ENCODE data around the gene ADGRB2.
A peak's percentile ranks its signal among the peaks of the same experiment; 100 is the strongest.

The ADGRB2 gene

DNA sequence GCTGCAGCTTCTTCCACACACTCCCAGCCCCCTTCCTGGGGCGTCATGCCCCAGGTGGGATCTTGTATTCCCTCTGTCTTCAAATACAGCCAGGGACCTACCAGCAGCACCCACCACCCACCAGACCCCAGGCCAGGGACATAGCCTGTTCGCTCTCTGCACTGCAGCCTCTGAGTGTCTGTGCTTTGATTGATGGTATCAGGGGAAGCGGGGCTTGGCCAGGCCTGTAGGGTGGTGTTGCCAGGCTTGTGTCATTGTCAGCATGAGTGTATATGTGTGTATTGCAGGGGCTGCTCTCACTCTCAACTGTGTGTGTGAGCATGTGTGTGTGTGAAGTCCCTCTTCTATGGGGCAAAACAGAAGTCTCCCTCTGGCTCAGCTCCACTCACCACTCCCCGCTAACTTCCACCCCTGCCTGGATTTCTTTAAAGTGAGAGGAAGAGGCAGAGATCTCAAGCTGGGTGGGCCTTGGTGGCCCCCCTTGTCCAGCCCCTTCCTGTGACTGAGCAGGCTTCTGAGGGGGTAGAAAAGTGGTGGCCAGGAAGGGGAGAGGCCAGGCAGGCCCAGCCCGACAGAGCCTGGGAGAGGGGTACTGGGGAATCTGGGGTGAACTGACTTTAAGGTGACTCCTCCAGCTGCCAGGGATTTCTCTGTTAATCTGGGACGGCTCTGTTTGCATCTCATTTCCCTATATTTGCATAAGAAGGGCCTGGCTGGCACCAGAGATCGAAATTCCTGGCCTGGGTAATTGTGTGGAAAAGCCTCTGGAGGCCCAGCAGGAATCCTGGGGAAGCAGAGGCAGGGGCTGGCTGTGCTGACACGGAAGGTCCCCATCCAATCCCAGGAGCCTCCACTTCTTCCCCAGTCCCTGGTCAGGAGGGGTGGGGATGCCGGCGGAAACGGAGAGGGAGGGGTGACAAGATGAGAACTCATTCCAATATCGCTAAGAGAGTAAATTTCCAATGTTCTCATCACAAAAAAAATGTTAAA, 18.6 kb upstream of the ADGRB2 start:
- no peak for DNase-seq

DNA sequence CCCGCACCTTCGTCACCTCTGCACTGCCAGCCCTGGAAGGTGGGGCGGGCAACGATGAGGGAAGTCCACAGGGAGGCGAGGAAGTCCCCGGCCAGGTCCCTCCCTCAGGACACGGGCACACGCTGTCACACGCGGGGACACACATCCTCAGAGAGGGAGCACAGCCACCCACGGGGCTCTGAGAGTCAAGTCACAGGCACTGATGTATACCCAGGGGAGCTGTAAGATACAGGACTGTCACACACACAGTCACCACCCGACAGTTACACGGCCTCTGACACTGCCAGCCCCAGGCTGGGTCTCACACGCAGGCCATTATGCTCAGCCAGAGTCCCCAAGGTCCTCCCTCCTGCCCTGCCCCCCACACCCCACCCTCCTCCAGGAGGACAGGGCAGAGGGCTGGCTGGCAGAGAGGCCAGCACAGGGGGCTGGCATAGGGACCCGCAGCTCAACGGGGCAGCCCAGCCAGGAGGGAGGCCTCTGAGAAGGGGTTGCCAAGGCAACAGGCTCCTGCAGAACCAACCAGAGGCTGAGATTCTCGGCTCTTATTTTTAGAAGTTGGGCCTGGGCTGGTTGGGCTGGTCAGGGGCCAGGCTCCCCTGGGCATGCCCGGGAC, 17.7 kb upstream of the ADGRB2 start:
- DNase-seq: no peak

DNA sequence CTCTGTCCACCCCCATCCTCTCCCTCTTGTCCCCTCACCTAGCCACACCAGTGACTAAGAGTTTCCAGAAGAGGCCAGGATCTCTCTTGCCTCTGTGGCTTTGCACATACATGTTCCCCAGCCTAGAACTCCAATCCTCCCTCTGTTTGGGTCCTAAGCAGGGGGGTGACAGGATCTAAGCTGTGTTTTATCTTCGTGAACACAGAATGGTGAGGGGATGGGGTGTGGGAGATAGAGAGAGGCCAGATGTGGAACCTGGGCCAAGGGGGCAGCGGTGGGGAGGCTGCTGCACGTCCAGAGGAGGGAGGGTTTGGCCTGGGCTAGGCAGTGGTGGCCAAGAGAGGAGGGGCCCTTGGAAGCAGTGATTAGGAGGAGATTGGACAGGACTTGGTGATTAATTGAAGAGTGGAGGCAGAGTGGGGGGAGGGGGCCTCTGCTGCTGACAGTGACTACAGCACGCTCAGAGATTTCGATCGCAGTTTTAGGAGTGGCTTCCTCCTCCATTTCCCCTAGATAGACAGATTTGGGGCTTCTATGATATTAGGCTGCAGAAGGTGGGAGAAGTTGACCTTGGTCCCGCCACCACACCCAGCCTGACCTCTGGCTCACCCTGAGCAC, 17.1 kb upstream of the ADGRB2 start:
- no peak for DNase-seq

DNA sequence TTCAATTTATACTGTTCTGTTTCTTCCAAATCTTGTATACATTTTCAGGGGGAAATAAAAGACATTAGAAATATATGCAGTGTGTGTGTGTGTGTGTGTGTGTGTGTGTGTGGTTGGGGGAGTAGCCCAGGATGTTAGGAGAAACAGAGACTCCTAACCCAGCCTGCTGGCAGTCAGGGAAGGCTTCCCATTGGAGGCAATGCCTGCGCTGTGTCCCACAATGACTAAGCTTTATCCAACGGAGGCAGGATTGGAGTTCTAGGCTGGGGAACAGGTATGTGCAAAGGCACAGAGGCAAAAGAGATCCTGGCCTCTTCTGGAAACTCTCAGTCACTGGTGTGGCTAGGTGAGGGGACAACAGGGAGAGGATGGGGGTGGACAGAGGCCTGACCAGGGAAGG, 16.5 kb upstream of the ADGRB2 start:
- DNase-seq: no peak

DNA sequence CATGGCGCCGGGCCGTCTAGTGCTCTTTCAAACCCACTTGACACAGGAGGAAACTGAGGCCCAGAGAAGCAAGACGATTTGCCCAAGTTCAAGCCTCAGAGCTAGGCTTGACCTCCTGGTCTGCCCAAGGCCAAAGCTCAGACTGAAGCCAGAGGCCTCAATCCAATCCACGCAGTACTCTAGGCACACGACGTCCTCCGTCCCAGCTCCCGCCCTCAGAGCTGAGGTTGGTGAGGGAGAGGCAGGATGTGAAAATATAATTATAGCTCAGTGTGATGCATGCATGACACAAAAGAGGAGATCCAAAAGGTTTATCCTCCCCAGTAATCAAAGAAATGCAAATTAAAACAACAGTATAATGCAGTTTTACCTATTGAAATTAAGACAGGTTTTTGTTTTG, 15.5 kb upstream of the ADGRB2 start:
- DNase-seq: no peak

DNA sequence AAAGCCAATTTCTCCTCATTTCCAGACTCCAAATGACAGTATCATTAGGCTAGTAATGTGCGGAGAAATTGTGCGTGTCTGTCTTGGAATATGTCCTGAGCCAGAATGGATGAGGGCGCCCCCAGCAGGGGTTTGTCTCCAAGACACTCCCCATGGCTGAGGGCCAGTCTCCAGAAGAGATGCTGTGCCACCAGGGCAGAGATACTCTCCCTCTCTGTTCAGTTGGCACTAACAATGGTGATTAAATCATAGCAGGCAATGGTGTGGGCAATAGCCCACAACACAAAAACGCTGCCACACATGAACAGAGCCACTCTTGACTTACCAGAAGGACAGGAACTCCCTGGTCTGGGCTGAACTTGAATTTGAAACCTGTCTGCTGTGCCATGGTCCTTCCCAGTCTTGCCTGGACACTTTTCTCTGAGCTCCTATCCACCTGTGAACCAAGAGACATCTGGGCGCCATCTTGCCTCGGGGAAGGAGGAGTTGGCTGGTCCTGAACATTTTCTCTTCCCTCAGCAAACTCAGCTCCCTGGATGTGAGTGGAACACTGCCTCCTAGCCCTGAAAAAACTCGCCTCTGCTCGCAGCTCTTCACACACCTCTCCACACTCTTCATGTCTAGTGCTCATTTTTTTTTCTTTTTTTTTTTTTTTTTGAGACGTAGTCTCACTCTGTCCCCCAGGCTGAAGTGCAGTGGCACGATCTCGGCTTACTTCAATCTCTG, 14.8 kb upstream of the ADGRB2 start:
- no peak for DNase-seq

DNA sequence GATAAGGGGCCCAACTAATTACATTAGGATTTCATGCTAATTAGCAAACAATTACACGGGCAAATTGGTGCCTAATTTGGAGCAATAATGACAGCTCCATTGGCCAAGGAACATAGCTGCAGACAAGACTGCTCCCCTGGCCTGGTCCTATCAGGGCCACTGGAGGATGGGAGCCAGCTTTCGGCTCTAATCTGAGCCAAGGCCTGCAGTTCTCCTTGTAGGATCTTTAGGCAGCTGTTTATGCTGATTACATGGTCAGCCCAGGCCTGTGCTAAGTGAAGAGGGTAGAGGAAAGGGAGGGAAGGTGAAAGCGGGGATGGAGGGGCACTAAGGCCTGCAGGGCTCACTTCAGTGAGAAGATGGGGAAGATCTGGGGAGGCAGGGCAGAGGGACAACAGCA, 12.4 kb upstream of the ADGRB2 start:
- DNase-seq: no peak

DNA sequence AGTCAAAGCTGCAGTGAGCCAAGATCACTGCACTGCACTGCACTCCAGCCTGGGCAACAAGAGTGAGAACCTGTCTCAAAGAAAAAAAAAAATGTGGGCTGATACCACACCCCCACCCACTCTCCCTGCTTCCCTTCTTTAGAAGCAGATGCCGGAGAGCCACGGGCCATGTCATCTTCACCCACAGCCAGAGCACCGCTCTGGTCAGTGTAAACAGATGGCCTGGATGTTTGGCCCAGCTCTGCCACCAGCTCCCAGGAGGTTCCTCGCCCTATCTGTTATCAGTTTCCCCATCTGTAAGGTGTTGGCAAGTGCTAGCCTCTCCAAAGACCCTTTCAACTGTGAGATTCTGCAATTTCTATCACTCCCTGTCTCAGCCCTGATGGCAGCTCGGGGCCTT, 11.9 kb upstream of the ADGRB2 start:
- DNase-seq: no peak

DNA sequence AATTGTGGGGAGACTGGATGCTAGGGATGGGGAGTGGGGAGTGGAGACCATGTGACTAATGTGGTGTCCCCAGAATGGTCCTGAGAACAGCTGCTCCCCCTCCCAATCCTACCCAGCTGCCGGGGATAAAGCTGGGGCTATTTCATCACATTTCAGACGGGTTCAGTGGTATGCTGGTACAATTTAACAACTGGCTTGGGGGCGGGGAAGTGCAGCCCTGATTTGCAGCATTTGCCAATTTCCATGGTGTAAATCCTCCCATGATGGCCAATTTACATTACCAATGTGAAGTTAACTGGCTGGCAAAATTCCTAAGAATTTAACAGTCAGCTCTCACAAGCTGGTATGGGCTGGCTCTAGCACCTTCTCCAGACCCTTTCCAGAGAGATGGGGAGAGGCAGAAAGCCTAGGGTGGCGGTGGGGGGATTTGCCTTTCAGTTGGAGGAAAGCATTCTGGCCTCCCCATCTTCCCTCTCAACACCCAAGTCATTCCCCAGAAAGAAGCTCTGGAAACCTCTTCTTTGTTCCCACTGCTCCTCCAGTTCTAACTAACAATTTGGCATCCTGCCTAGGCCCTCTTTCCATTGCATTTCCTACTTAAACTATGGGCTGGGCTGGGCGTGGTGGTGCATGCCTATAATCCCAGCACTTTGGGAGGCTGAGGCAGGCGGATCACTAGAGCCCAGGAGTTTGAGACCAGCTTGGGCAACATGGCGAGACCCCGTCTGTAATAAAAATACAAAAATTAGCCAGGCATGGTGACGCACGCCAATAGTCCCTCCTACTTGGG, 11.3 kb upstream of the ADGRB2 start:
- no peak for DNase-seq

DNA sequence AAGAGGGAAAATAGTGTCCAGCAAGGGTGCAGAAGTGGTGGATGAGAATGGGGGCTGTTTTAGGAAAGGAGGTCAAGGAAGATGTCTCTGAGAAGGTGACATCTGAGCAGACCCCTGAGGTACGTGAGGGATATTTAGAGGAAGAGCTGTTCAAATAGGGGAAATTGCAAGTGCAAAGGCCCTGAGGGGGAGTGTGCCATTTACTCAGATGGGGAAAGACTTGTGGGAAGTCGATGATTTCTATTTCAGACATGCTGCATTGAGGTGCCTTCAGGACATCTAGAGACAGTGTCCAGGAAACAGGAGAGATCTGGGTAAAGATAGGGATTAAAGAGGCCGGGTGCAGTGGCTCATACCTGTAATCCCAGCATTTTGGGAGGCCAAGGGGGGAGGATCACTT, 10.4 kb upstream of the ADGRB2 start:
- DNase-seq: no peak

DNA sequence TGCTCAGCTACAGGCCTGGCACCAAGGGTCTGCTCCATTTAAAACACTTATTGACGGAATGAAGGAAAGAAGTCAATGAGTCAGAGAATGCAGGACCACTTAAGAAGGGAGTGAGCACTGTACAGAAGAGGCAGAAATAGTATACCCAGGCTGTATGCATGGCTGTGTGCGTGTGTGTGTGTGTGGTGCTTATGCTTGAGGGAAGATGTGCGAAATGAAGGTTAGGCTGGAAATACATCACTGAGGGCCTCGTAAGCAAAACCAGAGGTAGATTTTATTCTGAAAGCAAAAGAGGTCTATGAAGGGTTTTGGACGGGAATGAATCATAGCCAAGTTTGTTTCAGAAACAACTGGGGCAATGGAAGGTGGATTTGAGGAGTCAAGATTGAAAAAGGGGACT, 9.7 kb upstream of the ADGRB2 start:
- DNase-seq: no peak

DNA sequence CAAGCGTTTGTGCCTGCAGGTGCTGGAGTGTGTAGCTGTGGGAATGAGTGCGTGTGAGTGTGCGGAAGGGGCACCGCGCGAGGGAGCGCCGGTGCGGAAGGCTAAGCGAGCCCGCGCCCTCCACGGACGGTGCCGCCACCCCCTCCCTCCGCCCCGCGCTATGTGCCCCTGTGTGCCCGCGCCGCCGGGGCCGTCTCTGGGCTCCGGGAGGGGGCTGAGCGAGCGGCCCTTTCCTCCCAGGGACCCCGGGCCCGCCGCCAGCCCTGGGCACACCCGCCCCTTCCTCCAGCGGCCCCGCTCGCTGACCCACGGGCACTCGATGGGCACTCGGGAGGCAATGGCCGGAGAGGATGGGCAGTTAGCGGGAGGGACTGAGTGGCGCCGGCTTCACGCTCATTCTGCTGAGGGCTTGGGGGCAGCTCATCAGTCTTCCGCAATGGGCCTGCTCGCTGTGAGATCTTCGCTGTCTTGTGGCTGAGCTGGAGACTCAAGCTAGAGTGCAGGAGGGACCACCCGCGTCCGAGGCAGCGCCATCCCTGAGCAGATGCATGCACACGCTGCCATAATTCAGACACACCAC, 8.6 kb upstream of the ADGRB2 start:
- DNase-seq: no peak

DNA sequence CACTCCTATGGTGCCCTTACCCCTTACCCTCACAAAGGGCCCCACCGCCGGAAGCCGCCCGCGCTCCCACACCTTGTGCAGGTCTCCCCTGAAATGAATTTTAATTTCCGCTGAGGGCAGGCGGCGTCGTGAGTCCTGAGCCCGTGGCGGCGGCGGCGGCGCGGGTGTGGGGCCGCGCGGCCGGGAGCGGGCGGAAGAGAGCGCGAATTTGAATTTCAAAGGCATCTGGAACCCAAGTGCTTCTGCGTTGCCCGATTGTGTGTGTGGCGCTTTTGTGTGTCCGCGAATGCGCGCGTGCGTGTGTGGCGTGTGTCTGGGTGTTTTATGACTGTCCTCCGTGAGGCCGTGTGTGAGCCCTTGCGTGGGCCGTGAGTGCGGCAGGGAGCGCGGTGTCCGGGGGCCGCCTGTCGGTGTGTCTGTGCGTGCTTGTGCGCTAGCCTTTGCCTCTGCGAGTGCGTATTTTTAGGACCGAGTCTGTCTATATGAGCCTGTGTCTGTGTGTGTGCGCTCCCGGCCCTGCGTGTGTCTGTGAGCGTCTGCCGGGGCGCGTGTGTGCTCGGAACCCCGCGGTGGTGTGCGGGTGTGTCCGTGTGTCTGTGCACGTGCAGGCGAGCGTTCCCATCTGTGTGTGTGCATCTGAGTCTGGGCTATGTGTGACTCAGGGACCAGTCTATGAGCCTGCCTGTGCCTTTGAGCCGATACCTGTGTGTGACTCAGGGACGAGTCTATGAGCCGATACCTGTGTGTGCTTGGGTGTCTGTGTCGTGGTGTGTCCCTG, 7.9 kb upstream of the ADGRB2 start:
- DNase-seq: peak; percentile 40

DNA sequence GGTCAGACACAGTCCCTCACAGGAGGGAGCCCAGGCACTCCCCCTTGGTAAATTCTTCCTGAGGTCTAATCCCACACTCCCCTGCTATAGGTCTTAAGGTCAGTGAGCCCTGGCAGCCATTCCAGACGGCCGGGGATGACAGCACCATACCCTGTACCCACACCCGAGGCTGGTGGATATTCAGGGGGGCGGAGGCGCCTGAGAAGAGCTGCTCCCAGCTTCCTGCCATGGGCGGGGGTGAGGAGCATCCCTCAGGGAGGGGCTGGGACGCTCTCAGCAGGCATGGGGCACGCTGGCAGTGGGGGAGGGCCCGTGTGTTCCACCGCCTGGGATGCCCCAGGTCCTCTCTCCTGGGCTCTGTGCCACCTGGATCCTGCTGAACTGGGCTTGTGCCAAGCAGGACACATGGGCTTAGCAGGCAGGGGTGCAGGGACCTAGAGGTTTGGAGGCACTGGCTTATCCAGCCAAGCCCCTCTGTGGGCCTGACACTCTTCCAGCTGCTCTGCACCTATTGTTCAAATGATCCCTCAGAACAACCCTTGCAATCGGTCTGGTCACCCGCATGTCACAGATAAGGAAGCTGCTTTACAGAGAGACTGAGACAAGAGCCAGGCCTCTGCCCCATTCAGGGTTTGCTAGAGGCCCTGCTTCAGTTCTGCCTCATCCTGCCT, 5.7 kb upstream of the ADGRB2 start:
- no peak for DNase-seq

DNA sequence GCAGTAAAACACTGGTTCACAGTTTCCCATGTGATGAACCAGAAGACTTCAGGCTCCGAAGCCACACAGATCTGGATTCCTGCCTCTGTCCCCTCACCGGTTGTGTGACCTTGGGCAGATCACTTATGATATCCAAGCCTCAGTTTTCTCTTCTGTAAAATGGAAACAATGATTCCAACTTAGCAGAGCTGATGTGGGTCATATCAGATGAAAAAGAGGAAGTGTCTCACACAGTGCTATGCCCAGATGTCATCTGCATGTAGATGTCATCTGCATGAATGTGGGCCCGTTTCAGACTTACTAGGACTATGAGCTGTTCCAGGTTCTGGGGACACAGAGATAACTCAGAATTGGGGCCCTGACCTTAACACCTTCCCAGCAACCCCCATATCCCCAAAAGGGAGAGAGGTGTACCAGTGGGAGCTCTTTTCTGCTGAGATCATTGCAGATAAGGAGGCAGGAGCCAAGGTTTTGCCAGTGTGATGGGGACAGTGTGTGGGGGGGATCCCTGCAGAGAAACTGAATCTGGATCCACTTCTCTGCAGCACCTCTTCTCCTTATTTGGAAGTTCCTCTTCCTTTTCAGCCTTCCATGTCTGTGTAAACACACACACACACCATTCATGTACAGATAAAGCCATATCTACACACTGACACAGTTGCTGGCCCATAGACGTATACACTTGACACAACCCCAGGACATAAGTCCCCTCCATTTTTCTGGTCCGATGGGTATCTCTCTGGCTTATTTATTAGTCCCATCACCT, 5.0 kb upstream of the ADGRB2 start:
- DNase-seq: no peak

DNA sequence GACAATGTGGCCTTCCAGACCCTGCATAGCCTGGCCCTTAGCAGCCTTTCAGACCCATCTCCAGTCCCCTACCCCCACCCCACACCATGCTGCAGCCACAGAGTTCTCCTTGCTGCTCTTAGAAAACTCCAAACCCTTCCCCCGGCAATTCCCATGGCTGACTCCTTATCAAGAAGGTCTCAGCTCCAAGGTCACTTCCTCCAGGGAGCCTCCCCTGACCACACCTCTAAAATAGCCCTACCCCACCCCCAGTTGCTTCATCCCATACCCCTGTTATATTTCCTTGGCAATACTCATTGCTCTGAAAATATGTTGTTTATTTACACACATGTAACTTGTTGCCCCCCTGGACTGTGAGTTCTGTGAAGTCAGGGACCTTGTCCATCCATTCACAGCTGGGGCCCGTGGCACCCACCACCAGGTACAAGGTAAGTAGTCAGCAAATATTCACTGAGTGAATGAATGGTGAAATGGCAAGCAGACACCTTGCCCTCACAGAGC, 4.3 kb upstream of the ADGRB2 start:
- no peak for DNase-seq

DNA sequence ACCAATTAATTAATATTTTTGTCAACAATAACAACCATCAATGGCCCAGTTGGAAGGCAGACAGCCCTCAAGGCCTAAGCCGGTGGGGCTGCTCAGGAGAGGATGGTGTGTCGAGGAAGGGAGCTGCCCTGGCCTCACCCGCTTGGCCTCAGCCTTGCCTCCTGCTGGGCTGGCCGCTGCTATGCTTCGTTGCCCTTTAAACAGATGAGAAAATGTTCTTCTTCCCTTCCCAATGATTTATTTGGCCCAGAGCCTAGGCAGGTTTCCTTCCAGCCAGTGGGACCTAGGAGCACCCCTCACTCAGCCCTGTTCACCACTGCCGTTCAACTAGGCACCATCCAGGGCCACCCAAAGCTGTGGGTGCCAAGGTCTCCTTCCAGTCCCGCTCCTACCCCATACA, 3.1 kb upstream of the ADGRB2 start:
- DNase-seq: no peak

DNA sequence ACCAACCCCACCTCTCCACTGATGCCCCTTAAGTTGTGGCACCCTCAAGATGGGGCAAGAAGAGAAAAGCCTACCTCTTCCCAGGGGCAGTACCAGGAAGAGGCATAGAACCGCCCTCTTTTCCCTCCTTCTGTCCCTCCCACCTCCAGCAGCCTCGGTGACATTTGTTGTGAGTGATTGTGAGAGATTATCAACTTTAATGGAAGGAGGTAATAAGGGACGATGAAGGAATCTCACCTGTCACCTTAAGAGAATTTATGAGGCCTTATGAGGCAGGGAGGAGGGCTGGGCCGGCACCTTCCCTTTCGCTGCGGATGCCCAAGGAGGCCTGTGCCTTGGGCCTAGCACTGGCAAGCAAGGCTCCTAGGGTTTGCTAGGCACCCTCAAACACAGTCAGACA, 1.4 kb upstream of the ADGRB2 start:
- DNase-seq: no peak

DNA sequence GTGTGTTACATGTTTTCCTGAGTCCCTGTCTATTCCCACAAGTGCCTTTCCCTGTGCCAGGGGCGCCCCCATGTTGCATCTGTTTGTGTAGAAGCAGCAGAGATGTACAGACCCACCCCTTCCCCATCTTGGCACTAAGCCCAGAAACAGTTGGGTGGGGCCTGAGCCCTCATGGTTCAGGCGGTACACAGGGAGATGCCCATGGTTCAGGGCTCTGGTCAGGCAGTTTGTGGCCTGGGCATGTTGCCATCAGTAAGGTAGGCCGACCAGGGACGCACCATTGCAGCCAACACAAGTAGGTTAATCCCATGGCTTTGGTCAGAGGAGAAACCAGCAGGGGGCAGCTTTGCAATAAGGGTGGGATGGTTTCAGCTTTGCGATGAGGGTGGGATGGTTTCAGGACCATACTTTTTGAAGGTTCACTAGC, 914 bp upstream of the ADGRB2 start:
- no peak for DNase-seq

All from CD4-positive, alpha-beta T cell treated with Interleukin-21 for 1 hour (primary cell).